ENCODE measurements around the gene TAOK1.

DNA sequence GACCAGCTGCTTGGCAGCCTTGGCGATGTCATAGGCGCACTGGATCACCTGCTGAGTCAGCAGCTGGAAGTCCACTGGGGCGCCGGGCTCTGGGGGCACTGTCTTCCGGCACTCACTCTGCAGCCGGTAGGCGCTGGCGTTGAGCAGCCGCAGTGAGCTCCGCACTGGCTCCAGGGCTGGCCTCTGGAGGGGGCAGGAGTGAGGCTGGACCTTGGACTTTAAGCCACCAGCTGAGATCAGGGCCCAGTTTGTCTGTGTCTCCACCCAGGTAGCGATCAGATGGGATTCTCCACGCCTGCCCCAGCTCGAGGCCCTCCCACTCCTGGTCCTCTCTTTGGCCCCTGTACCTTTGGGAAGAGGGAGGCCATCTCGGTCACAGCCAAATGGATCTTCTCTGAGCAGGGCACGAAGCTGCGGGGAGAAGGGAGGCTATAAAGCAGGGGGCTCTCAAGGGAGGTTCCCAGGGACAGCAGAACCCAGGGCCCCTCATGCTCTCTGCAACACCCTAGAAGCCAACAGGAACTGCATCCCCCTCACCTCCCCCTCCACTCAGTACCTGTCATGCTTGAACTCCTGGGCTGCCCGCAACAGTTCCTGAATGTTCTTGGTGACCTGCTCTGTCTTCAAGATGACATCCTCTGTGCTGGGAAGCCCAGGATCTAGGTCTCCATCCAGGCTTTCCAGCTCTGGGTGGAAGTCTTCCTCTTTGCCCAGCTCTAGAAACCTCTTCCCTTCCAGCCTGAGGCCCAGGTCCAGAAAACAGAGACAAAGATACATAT lies 184.8 kb downstream of the TAOK1 start:
- TF ChIP-seq CTCF (IDR thresholded peaks at IDR 0.05), result no peak
- TF ChIP-seq POLR2AphosphoS5 (IDR thresholded peaks at IDR 0.05), result no peak
- TF ChIP-seq POLR2A (IDR thresholded peaks at IDR 0.05), result no peak
- TF ChIP-seq EP300 (IDR thresholded peaks at IDR 0.05), result no peak
